Measurements from ENCODE around the gene RNF4.

RNF4 gene

DNA sequence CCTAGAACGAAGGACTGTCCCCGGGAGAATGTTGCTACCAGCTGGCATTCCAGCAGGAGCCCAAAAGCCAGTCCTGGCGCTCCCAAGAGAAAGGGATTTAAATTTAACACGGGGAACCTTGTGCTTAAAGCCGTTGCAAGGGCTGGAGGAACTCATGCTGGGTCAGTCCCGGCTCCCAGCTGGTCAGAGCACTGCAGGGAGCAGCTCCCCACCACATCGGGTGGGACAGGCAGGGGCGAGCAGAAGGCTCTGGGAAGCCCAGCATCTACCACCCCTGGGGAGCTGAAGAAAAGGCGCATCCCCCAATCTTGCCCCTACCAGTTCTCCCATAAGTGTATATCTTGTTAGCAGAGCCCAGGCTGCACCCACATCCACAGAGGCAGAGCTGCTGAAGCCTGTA lies 34.5 kb upstream of the RNF4 start:
- Histone ChIP-seq H3K9ac (ENCODE audit: low read length) (no peak overlapping the region), H3K4me2 (ENCODE audit: low read length) (no peak overlapping the region)
- no peak for TF ChIP-seq EZH2 (IDR thresholded peaks at IDR 0.05; ENCODE audit: borderline replicate concordance, low read length)
- TF ChIP-seq, protein P1, sequence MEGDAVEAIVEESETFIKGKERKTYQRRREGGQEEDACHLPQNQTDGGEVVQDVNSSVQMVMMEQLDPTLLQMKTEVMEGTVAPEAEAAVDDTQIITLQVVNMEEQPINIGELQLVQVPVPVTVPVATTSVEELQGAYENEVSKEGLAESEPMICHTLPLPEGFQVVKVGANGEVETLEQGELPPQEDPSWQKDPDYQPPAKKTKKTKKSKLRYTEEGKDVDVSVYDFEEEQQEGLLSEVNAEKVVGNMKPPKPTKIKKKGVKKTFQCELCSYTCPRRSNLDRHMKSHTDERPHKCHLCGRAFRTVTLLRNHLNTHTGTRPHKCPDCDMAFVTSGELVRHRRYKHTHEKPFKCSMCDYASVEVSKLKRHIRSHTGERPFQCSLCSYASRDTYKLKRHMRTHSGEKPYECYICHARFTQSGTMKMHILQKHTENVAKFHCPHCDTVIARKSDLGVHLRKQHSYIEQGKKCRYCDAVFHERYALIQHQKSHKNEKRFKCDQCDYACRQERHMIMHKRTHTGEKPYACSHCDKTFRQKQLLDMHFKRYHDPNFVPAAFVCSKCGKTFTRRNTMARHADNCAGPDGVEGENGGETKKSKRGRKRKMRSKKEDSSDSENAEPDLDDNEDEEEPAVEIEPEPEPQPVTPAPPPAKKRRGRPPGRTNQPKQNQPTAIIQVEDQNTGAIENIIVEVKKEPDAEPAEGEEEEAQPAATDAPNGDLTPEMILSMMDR (IDR thresholded peaks at IDR 0.05; ENCODE audit: low read length), result no peak

GRCh38 chr4:2436301-2436700 lies 32.6 kb upstream of the RNF4 start:
- no peak for TF ChIP-seq EZH2 (IDR thresholded peaks at IDR 0.05; ENCODE audit: borderline replicate concordance, low read length)
- TF ChIP-seq, protein P1 (IDR thresholded peaks at IDR 0.05; ENCODE audit: low read length), result no peak
- H3K4me3 ChIP-seq (ENCODE audit: low read depth, low read length, poor library complexity, severe bottlenecking), result no peak overlapping the region

More for the DNA sequence above, 34.5 kb upstream of the RNF4 start:
- no peaks in the 10 kb centered on the region for H3K79me2 ChIP-seq (ENCODE audit: insufficient read depth, low read length)
- H3K9me3 ChIP-seq (ENCODE audit: low read length), result no peaks in the 10 kb centered on the region
- no peaks in the 10 kb centered on the region; the same call in 1 of the 2 replicates for H3K36me3 ChIP-seq (ENCODE audit: insufficient read depth, low read length)
- H2AFZ ChIP-seq (ENCODE audit: low read length), result no peak overlapping the region
- no peaks in the 10 kb centered on the region for H3F3A ChIP-seq (ENCODE audit: insufficient read depth, low read length)
- no peaks in the 10 kb centered on the region for H3K9me2 ChIP-seq (ENCODE audit: low read depth, low read length)
- no peak overlapping the region for H3K27ac ChIP-seq (ENCODE audit: low read depth, low read length, poor library complexity, severe bottlenecking)
- H3K4me1 ChIP-seq (ENCODE audit: insufficient read depth, low read length, severe bottlenecking), result no peaks in the 10 kb centered on the region
- no peaks in the 10 kb centered on the region for H4K20me1 ChIP-seq (ENCODE audit: insufficient read depth, low read length)
- no peaks in the 10 kb centered on the region; the same call in 1 of the 2 replicates for H3K27me3 ChIP-seq (ENCODE audit: insufficient read depth, low read length)
- no peak overlapping the region for H3K4me3 ChIP-seq (ENCODE audit: low read depth, low read length, poor library complexity, severe bottlenecking)

DNA sequence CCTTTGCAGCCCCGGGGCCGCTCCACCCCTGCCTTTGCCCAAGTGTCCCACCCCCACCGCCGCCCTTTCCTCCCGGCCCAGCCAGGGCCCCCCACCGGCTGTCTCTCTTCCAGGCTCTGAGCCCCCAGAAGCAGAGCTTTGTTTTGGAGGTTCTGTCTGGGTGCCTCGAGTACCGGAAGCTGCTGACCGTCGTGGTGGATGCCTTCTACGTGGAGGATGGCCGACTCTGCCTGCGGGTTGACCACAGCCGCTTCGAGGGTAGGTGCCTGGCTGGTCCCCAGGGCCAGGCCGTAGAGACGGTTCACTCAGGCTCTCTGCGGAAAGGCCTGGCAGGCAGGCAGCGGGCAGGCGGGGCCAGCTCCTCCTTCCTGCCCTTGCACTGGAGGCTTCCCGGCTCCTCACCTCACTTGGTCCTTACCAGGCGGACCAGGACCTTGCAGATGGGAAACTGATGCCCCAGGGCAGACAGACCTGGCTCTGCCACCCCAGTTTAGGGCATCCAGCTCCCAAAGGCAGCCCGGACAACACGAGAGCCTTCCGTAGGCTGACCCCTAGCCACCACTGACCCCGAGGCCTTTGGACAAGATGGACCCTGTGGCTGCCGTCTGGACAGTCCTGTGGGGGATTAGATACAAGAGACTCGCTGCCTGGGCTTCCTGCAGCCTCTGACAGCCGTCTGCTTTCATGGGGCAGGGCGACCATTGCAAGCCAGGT lies 32.0 kb upstream of the RNF4 start:
- Histone ChIP-seq H3K9ac (ENCODE audit: low read length) (no peak overlapping the region), H3K27me3 (ENCODE audit: insufficient read depth, low read length) (no peaks in the 10 kb centered on the region; the same call in 1 of the 2 replicates), H2AFZ (ENCODE audit: low read length) (no peak overlapping the region), H3K36me3 (ENCODE audit: insufficient read depth, low read length) (no peaks in the 10 kb centered on the region), H3K27ac (ENCODE audit: low read depth, low read length, poor library complexity, severe bottlenecking) (no peak overlapping the region), H3K9me3 (ENCODE audit: low read length) (no peaks in the 10 kb centered on the region), H3K9me2 (ENCODE audit: low read depth, low read length) (no peaks in the 10 kb centered on the region), H3K4me3 (ENCODE audit: low read depth, low read length, poor library complexity, severe bottlenecking) (no peak overlapping the region), H3K79me2 (ENCODE audit: insufficient read depth, low read length) (no peaks in the 10 kb centered on the region), H4K20me1 (ENCODE audit: insufficient read depth, low read length) (no peaks in the 10 kb centered on the region), H3K4me2 (ENCODE audit: low read length) (no peak overlapping the region), H3K4me1 (ENCODE audit: insufficient read depth, low read length, severe bottlenecking) (peaks cover 2% of the 10 kb centered on the region), H3F3A (ENCODE audit: insufficient read depth, low read length) (no peaks in the 10 kb centered on the region)
- TF ChIP-seq, protein P1 (IDR thresholded peaks at IDR 0.05; ENCODE audit: low read length), result no peak
- no peak for TF ChIP-seq EZH2 (IDR thresholded peaks at IDR 0.05; ENCODE audit: borderline replicate concordance, low read length)

More at GRCh38 chr4:2436301-2436700, 32.6 kb upstream of the RNF4 start:
- H3K9me2 ChIP-seq (ENCODE audit: low read depth, low read length), result no peaks in the 10 kb centered on the region
- H3F3A ChIP-seq (ENCODE audit: insufficient read depth, low read length), result no peaks in the 10 kb centered on the region
- no peak overlapping the region for H2AFZ ChIP-seq (ENCODE audit: low read length)
- H3K4me2 ChIP-seq (ENCODE audit: low read length), result no peak overlapping the region
- no peaks in the 10 kb centered on the region for H3K4me1 ChIP-seq (ENCODE audit: insufficient read depth, low read length, severe bottlenecking)
- no peaks in the 10 kb centered on the region for H4K20me1 ChIP-seq (ENCODE audit: insufficient read depth, low read length)
- H3K27ac ChIP-seq (ENCODE audit: low read depth, low read length, poor library complexity, severe bottlenecking), result no peak overlapping the region
- H3K79me2 ChIP-seq (ENCODE audit: insufficient read depth, low read length), result no peaks in the 10 kb centered on the region
- no peaks in the 10 kb centered on the region; the same call in 1 of the 2 replicates for H3K27me3 ChIP-seq (ENCODE audit: insufficient read depth, low read length)
- no peaks in the 10 kb centered on the region for H3K9me3 ChIP-seq (ENCODE audit: low read length)
- no peaks in the 10 kb centered on the region for H3K36me3 ChIP-seq (ENCODE audit: insufficient read depth, low read length)
- no peak overlapping the region for H3K9ac ChIP-seq (ENCODE audit: low read length)
